Keratinocyte (primary cell): ENCODE data around the gene ROBO2. TPM values are rescaled to one million over a fixed set of nuclear protein-coding genes. Genes with fewer than 3 reads are reported as not detected.

ENCODE experiments used
- DNase-seq: peaks from one replicate; pipeline ENCODE4 v3.0.0-alpha.2; 2011; ENCODE audit warnings: low read depth, missing footprints, low spot score
- FAIRE-seq: peaks from 2 replicates; lab custom pipeline; 2011; peaks lifted over from hg19 to GRCh38; lab: Jason Lieb, UNC
- H2AFZ ChIP-seq: 2 replicates; pipeline ENCODE4 v1.6.0; 2012; ENCODE audit warnings: low read length, control low read depth, inconsistent platforms; ENCODE audit not compliant: control insufficient read depth
- H3K27ac ChIP-seq: 2 replicates; pipeline ENCODE4 v1.5.1; 2011; ENCODE audit warnings: low read length; ENCODE audit not compliant: control insufficient read depth, insufficient read depth
- H3K27me3 ChIP-seq: 3 replicates; pipeline ENCODE4 v1.6.0; 2011; ENCODE audit warnings: low read length; ENCODE audit not compliant: control insufficient read depth, insufficient read depth; ENCODE audit errors: extremely low read depth
- H3K36me3 ChIP-seq, 2 experiments: 2 replicates in 1 of 2; 3 replicates in 1 of 2; pipeline ENCODE4 v1.5.1; 2011; ENCODE audit warnings: low read length in 2 of 2, mild to moderate bottlenecking in 1 of 2; ENCODE audit not compliant: control insufficient read depth in 2 of 2, insufficient read depth in 2 of 2; ENCODE audit errors: extremely low read depth in 1 of 2
- H3K4me1 ChIP-seq: 3 replicates; pipeline ENCODE4 v1.5.1; 2011; ENCODE audit warnings: low read length; ENCODE audit not compliant: control insufficient read depth, insufficient read depth; ENCODE audit errors: extremely low read depth
- H3K4me2 ChIP-seq: 3 replicates; pipeline ENCODE4 v1.6.0; 2011; ENCODE audit warnings: low read depth, low read length; ENCODE audit not compliant: control insufficient read depth, insufficient read depth; ENCODE audit errors: extremely low read depth
- H3K4me3 ChIP-seq, 3 experiments: fragments of 200-600 bp in 1 of 3; sonication (generic) in 1 of 3; 2 replicates in 2 of 3; 3 replicates in 1 of 3; pipeline ENCODE4 v1.5.1; 2011 to 2016; ENCODE audit warnings: low read length in 3 of 3, mild to moderate bottlenecking in 3 of 3, control low read depth in 2 of 3, inconsistent platforms in 1 of 3, low read depth in 1 of 3, mixed read lengths in 1 of 3, mixed run types in 1 of 3, moderate library complexity in 1 of 3; ENCODE audit not compliant: control insufficient read depth in 2 of 3, insufficient read depth in 2 of 3; ENCODE audit errors: extremely low read depth in 1 of 3
- H3K79me2 ChIP-seq: 2 replicates; pipeline ENCODE4 v1.6.0; 2012; ENCODE audit warnings: low read length; ENCODE audit not compliant: control insufficient read depth, insufficient read depth
- H3K9ac ChIP-seq: 3 replicates; pipeline ENCODE4 v1.6.0; 2011; ENCODE audit warnings: low read length; ENCODE audit not compliant: control insufficient read depth, insufficient read depth; ENCODE audit errors: extremely low read depth
- H3K9me1 ChIP-seq: 3 replicates; pipeline ENCODE4 v1.6.0; 2011; ENCODE audit warnings: low read length; ENCODE audit not compliant: control insufficient read depth, insufficient read depth; ENCODE audit errors: extremely low read depth
- H3K9me3 ChIP-seq: 2 replicates; pipeline ENCODE4 v1.5.1; 2012; ENCODE audit warnings: low read depth, low read length; ENCODE audit not compliant: control insufficient read depth
- H4K20me1 ChIP-seq: 3 replicates; pipeline ENCODE4 v1.6.0; 2011; ENCODE audit warnings: low read length; ENCODE audit not compliant: control insufficient read depth, insufficient read depth; ENCODE audit errors: extremely low read depth
- CTCF ChIP-seq, 3 experiments: IDR thresholded peaks in 1 of 3; conservative IDR thresholded peaks in 1 of 3; optimal IDR thresholded peaks in 1 of 3; 2 replicates in 2 of 3; 3 replicates in 1 of 3; pipeline versions ENCODE3 to v1.5.1; 2011; ENCODE audit warnings: low read length in 3 of 3, mild to moderate bottlenecking in 3 of 3, moderate library complexity in 2 of 3, control low read depth in 1 of 3, inconsistent platforms in 1 of 3; ENCODE audit not compliant: insufficient read depth in 2 of 3; ENCODE audit errors: extremely low read depth in 1 of 3
- EZH2 ChIP-seq: IDR thresholded peaks from one replicate; pipeline ENCODE4 v1.6.1; 2012; ENCODE audit warnings: inconsistent platforms, mild to moderate bottlenecking, low read length, moderate library complexity
- dilution Hi-C: fragments of 300-500 bp; cut with MboI; formaldehyde crosslinking; loops from one replicate; pipeline ENCODE4 v1.7.0; 2020; ENCODE audit warnings: low sequenced_read_pairs; ENCODE audit not compliant: extremely low pct_ligation_motif_present
- polyA plus RNA-seq, 5 experiments: library from polyadenylated mRNA; depleted of rRNA in 3 of 5; stranded (reverse) in 3 of 5; stranded (forward) in 1 of 5; unstranded in 1 of 5; fragments of >200 nt; gene quantifications; 1 replicate in 1 of 5; 2 replicates in 3 of 5; 3 replicates in 1 of 5; pipeline versions ENCODE4 v1.2.1 to v1.2.3, GENCODE V29; 2011 to 2012; ENCODE audit warnings: missing spikeins in 2 of 5, low read depth in 1 of 5, low replicate concordance in 1 of 5

Gene ROBO2
- polyA plus RNA-seq, 1 donor (not counting 4 experiments of a cell fraction or from before 2014, with no cell fraction given), result 0.30 TPM

- Histone ChIP-seq H3K4me3 (no peak overlapping the region), H2AFZ (no peak overlapping the region), H3K4me2 (no peak overlapping the region), H3K9me3 (no peaks in the 10 kb centered on the region), H3K9ac (no peak overlapping the region), H3K9me1 (no peaks in the 10 kb centered on the region), H3K27me3 (no peaks in the 10 kb centered on the region), H3K36me3 (no peaks in the 10 kb centered on the region), H4K20me1 (no peaks in the 10 kb centered on the region), H3K79me2 (no peaks in the 10 kb centered on the region), H3K4me1 (no peaks in the 10 kb centered on the region), H3K27ac (no peak overlapping the region)
- TF ChIP-seq CTCF (optimal IDR thresholded peaks at IDR 0.05 in 1 of 3, IDR thresholded peaks at IDR 0.05 in 1 of 3, conservative IDR thresholded peaks at IDR 0.05 in 1 of 3; ENCODE audit: extremely low read depth in 1 of 3, insufficient read depth in 2 of 3, low read length in 3 of 3), result peak; percentile 50 to 61 (median 61)
- no peak for TF ChIP-seq EZH2
- peak; percentile 4 for DNase-seq
- FAIRE-seq, result peak; percentile 85
- dilution Hi-C loops, result no loop called here
These were observed 215.3 kb downstream of the ROBO2 start for GRCh38 chr3:77254967-77255831.

- dilution Hi-C loops, result no loop called here
- Histone ChIP-seq H3K4me2 (no peak overlapping the region), H4K20me1 (no peaks in the 10 kb centered on the region), H3K27me3 (no peaks in the 10 kb centered on the region), H3K9me3 (no peaks in the 10 kb centered on the region), H3K27ac (no peak overlapping the region), H3K4me3 (no peak overlapping the region), H2AFZ (no peak overlapping the region), H3K79me2 (no peaks in the 10 kb centered on the region), H3K9me1 (no peaks in the 10 kb centered on the region), H3K9ac (no peak overlapping the region), H3K36me3 (no peaks in the 10 kb centered on the region), H3K4me1 (no peaks in the 10 kb centered on the region)
- TF ChIP-seq CTCF (optimal IDR thresholded peaks at IDR 0.05 in 1 of 3, IDR thresholded peaks at IDR 0.05 in 1 of 3, conservative IDR thresholded peaks at IDR 0.05 in 1 of 3; ENCODE audit: extremely low read depth in 1 of 3, insufficient read depth in 2 of 3, low read length in 3 of 3) (no peak), EZH2 (no peak)
- DNase-seq (no peak), FAIRE-seq (no peak)
These were observed 216.9 kb downstream of the ROBO2 start for GRCh38 chr3:77256584-77257503.
